ENCODE measurements around the gene BMPER. TPM values are rescaled to one million over a fixed set of nuclear protein-coding genes. Genes with fewer than 3 reads are reported as not detected.

BMPER gene
- total and polyA plus RNA-seq, 2 of the 8 experiments (the other 6 are each of a cell fraction or from before 2014, with no cell fraction given), result 0.33 to 0.69 TPM

DNA sequence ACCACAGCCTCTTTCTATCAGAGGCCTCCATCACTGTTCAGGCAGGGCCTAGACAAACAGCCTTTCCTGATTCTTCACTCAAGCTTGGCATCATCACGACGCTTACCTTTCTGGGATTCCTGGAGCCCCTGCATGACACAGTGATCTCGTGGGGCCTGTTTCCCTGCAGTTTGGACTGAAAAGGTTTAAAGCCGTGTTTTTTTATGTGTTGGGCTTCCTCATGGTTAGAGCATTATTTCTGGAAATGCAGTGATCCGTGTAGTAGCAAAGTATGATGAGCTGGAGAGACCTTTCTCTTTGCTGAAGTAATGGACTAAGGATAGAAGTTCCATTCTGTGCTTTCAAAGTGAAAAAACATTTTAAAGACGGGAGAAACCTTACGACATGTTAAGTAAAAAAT is 169.1 kb downstream of the BMPER start (continued):
- no peak for TF ChIP-seq SAP30 (IDR thresholded peaks at IDR 0.05; ENCODE audit: insufficient read depth, insufficient replicate concordance, low read length)

All from H1 (cell line).